Keratinocyte (primary cell): Measurements from ENCODE around the gene CXCL8. TPM values are rescaled to one million over a fixed set of nuclear protein-coding genes. Genes with fewer than 3 reads are reported as not detected.
A peak's percentile ranks its signal among the peaks of the same experiment; 100 is the strongest.

Source experiments
- DNase-seq: peaks from one replicate; pipeline ENCODE4 v3.0.0-alpha.2; 2011; ENCODE audit warnings: low read depth, missing footprints, low spot score
- FAIRE-seq: peaks from 2 replicates; lab custom pipeline; 2011; peaks lifted over from hg19 to GRCh38; lab: Jason Lieb, UNC
- H2AFZ ChIP-seq: 2 replicates; pipeline ENCODE4 v1.6.0; 2012; ENCODE audit warnings: low read length, control low read depth, inconsistent platforms; ENCODE audit not compliant: control insufficient read depth
- H3K27ac ChIP-seq: 2 replicates; pipeline ENCODE4 v1.5.1; 2011; ENCODE audit warnings: low read length; ENCODE audit not compliant: control insufficient read depth, insufficient read depth
- H3K27me3 ChIP-seq: 3 replicates; pipeline ENCODE4 v1.6.0; 2011; ENCODE audit warnings: low read length; ENCODE audit not compliant: control insufficient read depth, insufficient read depth; ENCODE audit errors: extremely low read depth
- H3K36me3 ChIP-seq, 2 experiments: 2 replicates in 1 of 2; 3 replicates in 1 of 2; pipeline ENCODE4 v1.5.1; 2011; ENCODE audit warnings: low read length in 2 of 2, mild to moderate bottlenecking in 1 of 2; ENCODE audit not compliant: control insufficient read depth in 2 of 2, insufficient read depth in 2 of 2; ENCODE audit errors: extremely low read depth in 1 of 2
- H3K4me1 ChIP-seq: 3 replicates; pipeline ENCODE4 v1.5.1; 2011; ENCODE audit warnings: low read length; ENCODE audit not compliant: control insufficient read depth, insufficient read depth; ENCODE audit errors: extremely low read depth
- H3K4me2 ChIP-seq: 3 replicates; pipeline ENCODE4 v1.6.0; 2011; ENCODE audit warnings: low read depth, low read length; ENCODE audit not compliant: control insufficient read depth, insufficient read depth; ENCODE audit errors: extremely low read depth
- H3K4me3 ChIP-seq, 3 experiments: fragments of 200-600 bp in 1 of 3; sonication (generic) in 1 of 3; 2 replicates in 2 of 3; 3 replicates in 1 of 3; pipeline ENCODE4 v1.5.1; 2011 to 2016; ENCODE audit warnings: low read length in 3 of 3, mild to moderate bottlenecking in 3 of 3, control low read depth in 2 of 3, inconsistent platforms in 1 of 3, low read depth in 1 of 3, mixed read lengths in 1 of 3, mixed run types in 1 of 3, moderate library complexity in 1 of 3; ENCODE audit not compliant: control insufficient read depth in 2 of 3, insufficient read depth in 2 of 3; ENCODE audit errors: extremely low read depth in 1 of 3
- H3K79me2 ChIP-seq: 2 replicates; pipeline ENCODE4 v1.6.0; 2012; ENCODE audit warnings: low read length; ENCODE audit not compliant: control insufficient read depth, insufficient read depth
- H3K9ac ChIP-seq: 3 replicates; pipeline ENCODE4 v1.6.0; 2011; ENCODE audit warnings: low read length; ENCODE audit not compliant: control insufficient read depth, insufficient read depth; ENCODE audit errors: extremely low read depth
- H3K9me1 ChIP-seq: 3 replicates; pipeline ENCODE4 v1.6.0; 2011; ENCODE audit warnings: low read length; ENCODE audit not compliant: control insufficient read depth, insufficient read depth; ENCODE audit errors: extremely low read depth
- H3K9me3 ChIP-seq: 2 replicates; pipeline ENCODE4 v1.5.1; 2012; ENCODE audit warnings: low read depth, low read length; ENCODE audit not compliant: control insufficient read depth
- H4K20me1 ChIP-seq: 3 replicates; pipeline ENCODE4 v1.6.0; 2011; ENCODE audit warnings: low read length; ENCODE audit not compliant: control insufficient read depth, insufficient read depth; ENCODE audit errors: extremely low read depth
- CTCF ChIP-seq, 3 experiments: IDR thresholded peaks in 1 of 3; conservative IDR thresholded peaks in 1 of 3; optimal IDR thresholded peaks in 1 of 3; 2 replicates in 2 of 3; 3 replicates in 1 of 3; pipeline versions ENCODE3 to v1.5.1; 2011; ENCODE audit warnings: low read length in 3 of 3, mild to moderate bottlenecking in 3 of 3, moderate library complexity in 2 of 3, control low read depth in 1 of 3, inconsistent platforms in 1 of 3; ENCODE audit not compliant: insufficient read depth in 2 of 3; ENCODE audit errors: extremely low read depth in 1 of 3
- EZH2 ChIP-seq: IDR thresholded peaks from one replicate; pipeline ENCODE4 v1.6.1; 2012; ENCODE audit warnings: inconsistent platforms, mild to moderate bottlenecking, low read length, moderate library complexity
- dilution Hi-C: fragments of 300-500 bp; cut with MboI; formaldehyde crosslinking; loops from one replicate; pipeline ENCODE4 v1.7.0; 2020; ENCODE audit warnings: low sequenced_read_pairs; ENCODE audit not compliant: extremely low pct_ligation_motif_present
- polyA plus RNA-seq, 5 experiments: library from polyadenylated mRNA; depleted of rRNA in 3 of 5; stranded (reverse) in 3 of 5; stranded (forward) in 1 of 5; unstranded in 1 of 5; fragments of >200 nt; gene quantifications; 1 replicate in 1 of 5; 2 replicates in 3 of 5; 3 replicates in 1 of 5; pipeline versions ENCODE4 v1.2.1 to v1.2.3, GENCODE V29; 2011 to 2012; ENCODE audit warnings: missing spikeins in 2 of 5, low read depth in 1 of 5, low replicate concordance in 1 of 5

CXCL8 gene
- polyA plus RNA-seq, 1 donor (not counting 4 experiments of a cell fraction or from before 2014, with no cell fraction given), result 65.4 TPM

DNA sequence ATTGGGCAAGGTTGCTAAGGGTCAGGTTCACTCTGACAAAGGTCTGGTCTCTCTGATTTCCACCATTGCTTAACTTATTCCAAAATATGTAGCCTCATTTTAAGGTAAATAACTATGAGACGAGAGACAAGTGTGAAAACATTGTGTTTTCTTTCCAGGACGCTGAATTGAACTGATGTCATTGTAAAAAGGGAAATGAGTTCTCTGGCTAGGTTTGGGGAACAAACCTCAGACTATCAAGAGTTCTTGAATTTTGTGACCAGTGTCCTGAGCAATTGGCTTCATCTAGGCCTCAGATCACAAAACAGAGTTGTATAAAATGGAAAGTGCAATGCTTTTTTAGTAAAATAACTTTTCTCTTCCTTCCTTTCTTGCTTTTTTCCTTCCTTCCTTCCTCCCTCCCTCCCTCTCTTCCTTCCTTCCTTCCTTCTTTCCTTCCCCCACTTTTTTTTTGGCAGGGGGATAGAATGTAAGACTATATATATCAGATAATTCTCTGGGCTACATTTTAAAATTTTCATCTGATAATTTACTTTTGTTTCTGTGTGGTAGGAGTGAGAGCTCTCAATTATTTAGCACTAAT is 30.8 kb upstream of the CXCL8 start:
- DNase-seq, result no peak

GRCh38 chr4:73710094-73710493 is 30.3 kb upstream of the CXCL8 start:
- H3K79me2 ChIP-seq, result no peaks in the 10 kb centered on the region
- no peaks in the 10 kb centered on the region for H3K9me1 ChIP-seq
- H3K4me2 ChIP-seq, result no peak overlapping the region
- H3K9me3 ChIP-seq, result no peaks in the 10 kb centered on the region
- no peak for DNase-seq
- no peaks in the 10 kb centered on the region for H3K36me3 ChIP-seq
- no peak overlapping the region for H3K9ac ChIP-seq
- peak; percentile 74 for FAIRE-seq
- H2AFZ ChIP-seq, result peak overlapping the region; percentile 20
- H4K20me1 ChIP-seq, result no peaks in the 10 kb centered on the region
- TF ChIP-seq EZH2, result no peak
- no peak for TF ChIP-seq CTCF (optimal IDR thresholded peaks at IDR 0.05 in 1 of 3, IDR thresholded peaks at IDR 0.05 in 1 of 3, conservative IDR thresholded peaks at IDR 0.05 in 1 of 3; ENCODE audit: extremely low read depth in 1 of 3, insufficient read depth in 2 of 3, low read length in 3 of 3)
- H3K27me3 ChIP-seq, result no peaks in the 10 kb centered on the region
- peaks cover 54% of the 10 kb centered on the region for H3K4me1 ChIP-seq
- no peak overlapping the region for H3K4me3 ChIP-seq
- dilution Hi-C loops, result no loop called here
- no peak overlapping the region for H3K27ac ChIP-seq

More for the DNA sequence above, 30.8 kb upstream of the CXCL8 start:
- no peak overlapping the region for H3K27ac ChIP-seq
- H3K79me2 ChIP-seq, result no peaks in the 10 kb centered on the region
- no peaks in the 10 kb centered on the region for H3K9me1 ChIP-seq
- dilution Hi-C loops, result no loop called here
- no peak overlapping the region for H3K4me2 ChIP-seq
- no peak overlapping the region for H3K9ac ChIP-seq
- TF ChIP-seq EZH2, result no peak
- no peak for TF ChIP-seq CTCF (optimal IDR thresholded peaks at IDR 0.05 in 1 of 3, IDR thresholded peaks at IDR 0.05 in 1 of 3, conservative IDR thresholded peaks at IDR 0.05 in 1 of 3; ENCODE audit: extremely low read depth in 1 of 3, insufficient read depth in 2 of 3, low read length in 3 of 3)
- no peak overlapping the region for H3K4me3 ChIP-seq
- no peaks in the 10 kb centered on the region for H3K36me3 ChIP-seq
- H2AFZ ChIP-seq, result peak overlapping the region; percentile 16
- FAIRE-seq, result no peak
- no peaks in the 10 kb centered on the region for H4K20me1 ChIP-seq
- H3K4me1 ChIP-seq, result peaks cover 59% of the 10 kb centered on the region
- H3K27me3 ChIP-seq, result no peaks in the 10 kb centered on the region
- no peaks in the 10 kb centered on the region for H3K9me3 ChIP-seq
